ENCODE data around the gene DIP2B. TPM values are rescaled to one million over a fixed set of nuclear protein-coding genes. Genes with fewer than 3 reads are reported as not detected.

Gene DIP2B
- total RNA-seq, 2 experiments from 2014 or later = 21.4 to 22.5 TPM

GRCh38 chr12:50636505-50636904 is 131.7 kb downstream of the DIP2B start:
- peaks cover 14% of the 10 kb centered on the region for H3K36me3 Mint-ChIP-seq
- no peaks in the 10 kb centered on the region for H3K9me3 Mint-ChIP-seq
- H3K27ac Mint-ChIP-seq = peak overlapping the region; percentile 46
- peaks cover 39% of the 10 kb centered on the region for H3K4me1 Mint-ChIP-seq
- H3K4me3 Mint-ChIP-seq = no peak overlapping the region
- no peak for DNase-seq
- no peaks in the 10 kb centered on the region for H3K27me3 Mint-ChIP-seq

- peaks cover 45% of the 10 kb centered on the region for H3K4me1 Mint-ChIP-seq
- H3K4me3 Mint-ChIP-seq = no peak overlapping the region
- H3K36me3 Mint-ChIP-seq = peaks cover 18% of the 10 kb centered on the region
- peak overlapping the region; percentile 46 for H3K27ac Mint-ChIP-seq
- no peak for DNase-seq
- no peaks in the 10 kb centered on the region for H3K9me3 Mint-ChIP-seq
- H3K27me3 Mint-ChIP-seq = no peaks in the 10 kb centered on the region
Measured at GRCh38 chr12:50637870-50638481, 133.2 kb downstream of the DIP2B start.

GRCh38 chr12:50638482-50638880 is 133.7 kb downstream of the DIP2B start:
- no peak overlapping the region for H3K27ac Mint-ChIP-seq
- no peaks in the 10 kb centered on the region for H3K27me3 Mint-ChIP-seq
- H3K36me3 Mint-ChIP-seq = peaks cover 13% of the 10 kb centered on the region
- H3K9me3 Mint-ChIP-seq = no peaks in the 10 kb centered on the region
- no peak for DNase-seq
- peaks cover 45% of the 10 kb centered on the region for H3K4me1 Mint-ChIP-seq
- no peak overlapping the region for H3K4me3 Mint-ChIP-seq

GRCh38 chr12:50639721-50640120 is 134.9 kb downstream of the DIP2B start:
- H3K9me3 Mint-ChIP-seq = no peaks in the 10 kb centered on the region
- no peak overlapping the region for H3K4me3 Mint-ChIP-seq
- peaks cover 42% of the 10 kb centered on the region for H3K4me1 Mint-ChIP-seq
- H3K36me3 Mint-ChIP-seq = peaks cover 13% of the 10 kb centered on the region
- H3K27ac Mint-ChIP-seq = no peak overlapping the region
- no peaks in the 10 kb centered on the region for H3K27me3 Mint-ChIP-seq
- DNase-seq = no peak

- H3K4me1 Mint-ChIP-seq = peaks cover 38% of the 10 kb centered on the region
- no peak overlapping the region for H3K27ac Mint-ChIP-seq
- no peaks in the 10 kb centered on the region for H3K27me3 Mint-ChIP-seq
- peaks cover 13% of the 10 kb centered on the region for H3K36me3 Mint-ChIP-seq
- no peaks in the 10 kb centered on the region for H3K9me3 Mint-ChIP-seq
- no peak overlapping the region for H3K4me3 Mint-ChIP-seq
- no peak for DNase-seq
Measured at GRCh38 chr12:50640321-50640939, 135.6 kb downstream of the DIP2B start.

- no peaks in the 10 kb centered on the region for H3K9me3 Mint-ChIP-seq
Measured at GRCh38 chr12:50641566-50641965, 136.8 kb downstream of the DIP2B start.

GRCh38 chr12:50642035-50642451 is 137.3 kb downstream of the DIP2B start:
- H3K36me3 Mint-ChIP-seq = peaks cover 13% of the 10 kb centered on the region
- H3K9me3 Mint-ChIP-seq = no peaks in the 10 kb centered on the region
- H3K4me3 Mint-ChIP-seq = no peak overlapping the region
- no peak overlapping the region for H3K27ac Mint-ChIP-seq
- peaks cover 31% of the 10 kb centered on the region for H3K4me1 Mint-ChIP-seq
- DNase-seq = no peak
- H3K27me3 Mint-ChIP-seq = no peaks in the 10 kb centered on the region

More at GRCh38 chr12:50641566-50641965, 136.8 kb downstream of the DIP2B start:
- Mint-ChIP-seq H3K4me1 (peaks cover 32% of the 10 kb centered on the region), H3K27me3 (no peaks in the 10 kb centered on the region), H3K27ac (no peak overlapping the region), H3K36me3 (peaks cover 13% of the 10 kb centered on the region), H3K4me3 (no peak overlapping the region)
- peak; percentile 9 for DNase-seq

GRCh38 chr12:50642761-50643160 is 138.0 kb downstream of the DIP2B start:
- H3K36me3 Mint-ChIP-seq = peaks cover 13% of the 10 kb centered on the region
- peaks cover 29% of the 10 kb centered on the region for H3K4me1 Mint-ChIP-seq
- H3K9me3 Mint-ChIP-seq = no peaks in the 10 kb centered on the region
- no peaks in the 10 kb centered on the region for H3K27me3 Mint-ChIP-seq
- DNase-seq = no peak
- no peak overlapping the region for H3K27ac Mint-ChIP-seq
- H3K4me3 Mint-ChIP-seq = no peak overlapping the region

GRCh38 chr12:50647031-50647430 is 142.2 kb downstream of the DIP2B start:
- Mint-ChIP-seq H3K9me3 (no peaks in the 10 kb centered on the region), H3K4me1 (peaks cover 12% of the 10 kb centered on the region), H3K36me3 (peaks cover 3% of the 10 kb centered on the region), H3K27me3 (no peaks in the 10 kb centered on the region), H3K4me3 (no peak overlapping the region), H3K27ac (peak overlapping the region; percentile 64)
- no peak for DNase-seq

- Mint-ChIP-seq H3K9me3 (no peaks in the 10 kb centered on the region), H3K27me3 (no peaks in the 10 kb centered on the region), H3K4me1 (peaks cover 12% of the 10 kb centered on the region), H3K27ac (no peak overlapping the region), H3K4me3 (no peak overlapping the region), H3K36me3 (peaks cover 3% of the 10 kb centered on the region)
- DNase-seq = no peak
Measured at GRCh38 chr12:50647479-50647878, 142.7 kb downstream of the DIP2B start.

GRCh38 chr12:50650285-50650684 is 145.5 kb downstream of the DIP2B start:
- no peak for DNase-seq
- no peaks in the 10 kb centered on the region for H3K27me3 Mint-ChIP-seq
- no peak overlapping the region for H3K4me3 Mint-ChIP-seq
- no peak overlapping the region for H3K27ac Mint-ChIP-seq
- H3K36me3 Mint-ChIP-seq = peaks cover 3% of the 10 kb centered on the region
- H3K9me3 Mint-ChIP-seq = no peaks in the 10 kb centered on the region
- H3K4me1 Mint-ChIP-seq = peaks cover 20% of the 10 kb centered on the region

GRCh38 chr12:50655374-50655921 is 150.7 kb downstream of the DIP2B start:
- Mint-ChIP-seq H3K4me1 (peaks cover 10% of the 10 kb centered on the region), H3K9me3 (no peaks in the 10 kb centered on the region)

GRCh38 chr12:50659260-50659659 is 154.5 kb downstream of the DIP2B start:
- no peak for DNase-seq
- H3K27ac Mint-ChIP-seq = no peak overlapping the region
- H3K4me3 Mint-ChIP-seq = no peak overlapping the region
- H3K36me3 Mint-ChIP-seq = peaks cover 2% of the 10 kb centered on the region
- H3K4me1 Mint-ChIP-seq = peaks cover 13% of the 10 kb centered on the region
- no peaks in the 10 kb centered on the region for H3K27me3 Mint-ChIP-seq
- H3K9me3 Mint-ChIP-seq = no peaks in the 10 kb centered on the region

More at GRCh38 chr12:50655374-50655921, 150.7 kb downstream of the DIP2B start:
- no peaks in the 10 kb centered on the region for H3K27me3 Mint-ChIP-seq
- H3K27ac Mint-ChIP-seq = no peak overlapping the region
- no peak for DNase-seq
- no peak overlapping the region for H3K4me3 Mint-ChIP-seq
- peaks cover 5% of the 10 kb centered on the region for H3K36me3 Mint-ChIP-seq

- DNase-seq = no peak
Measured at GRCh38 chr12:50659690-50660424, 155.1 kb downstream of the DIP2B start.

GRCh38 chr12:50660425-50660822 is 155.6 kb downstream of the DIP2B start:
- Mint-ChIP-seq H3K36me3 (peaks cover 2% of the 10 kb centered on the region), H3K9me3 (no peaks in the 10 kb centered on the region), H3K27me3 (no peaks in the 10 kb centered on the region), H3K27ac (no peak overlapping the region), H3K4me1 (peaks cover 5% of the 10 kb centered on the region), H3K4me3 (no peak overlapping the region)
- DNase-seq = no peak

More at GRCh38 chr12:50659690-50660424, 155.1 kb downstream of the DIP2B start:
- Mint-ChIP-seq H3K36me3 (peaks cover 2% of the 10 kb centered on the region), H3K27me3 (no peaks in the 10 kb centered on the region), H3K4me3 (no peak overlapping the region), H3K9me3 (no peaks in the 10 kb centered on the region), H3K27ac (no peak overlapping the region), H3K4me1 (peaks cover 10% of the 10 kb centered on the region)
